ENCODE results near the gene NF1.
"Not testable (repeated sequence)": the region's sequence is repeated elsewhere in the genome, so short reads cannot be mapped to it uniquely, and the experiment has no call there.

Gene NF1

GRCh38 chr17:31111183-31111582 is 16.4 kb downstream of the NF1 start:
- Histone ChIP-seq H3K36me3 (ENCODE audit: control insufficient read depth in 4 of 4, insufficient read depth in 4 of 4, low read length in 3 of 4) (no peaks in the 10 kb centered on the region), H3K27me3 (replicated peaks in 2 of 5; ENCODE audit: control insufficient read depth in 4 of 5, insufficient read depth in 5 of 5, low read length in 4 of 5) (no peaks in the 10 kb centered on the region), H3K4me1 (ENCODE audit: control extremely low read depth in 1 of 4, control insufficient read depth in 4 of 4, insufficient read depth in 4 of 4, low read length in 3 of 4) (peaks cover 0 to 4% (median 0%) of the 10 kb centered on the region in 4 experiments), H3K9me3 (ENCODE audit: control extremely low read depth in 1 of 5, control insufficient read depth in 4 of 5, insufficient read depth in 2 of 5, low read depth in 1 of 5, low read length in 4 of 5) (no peaks in the 10 kb centered on the region), H3K27ac (ENCODE audit: insufficient read depth in 1 of 2, low read depth in 1 of 2, low read length in 2 of 2, poor library complexity in 1 of 2, severe bottlenecking in 2 of 2) (no peak overlapping the region), H3K4me3 (ENCODE audit: control insufficient read depth in 1 of 7, extremely low read depth in 1 of 7, insufficient read depth in 4 of 7, low read depth in 2 of 7, low read length in 6 of 7) (no peak overlapping the region)
- no CpG with 5 or more reads among the region's 2 CpGs for WGBS (ENCODE audit: insufficient coverage)
- DNase-seq, result no peak
- CTCF ChIA-PET, result interaction anchor here (1.0 kb wide), 1 partner anchor 17 kb away, joined by 3 read pairs; the partner anchor contains the start of gene NF1
- POLR2A ChIA-PET, result no interaction called here

DNA sequence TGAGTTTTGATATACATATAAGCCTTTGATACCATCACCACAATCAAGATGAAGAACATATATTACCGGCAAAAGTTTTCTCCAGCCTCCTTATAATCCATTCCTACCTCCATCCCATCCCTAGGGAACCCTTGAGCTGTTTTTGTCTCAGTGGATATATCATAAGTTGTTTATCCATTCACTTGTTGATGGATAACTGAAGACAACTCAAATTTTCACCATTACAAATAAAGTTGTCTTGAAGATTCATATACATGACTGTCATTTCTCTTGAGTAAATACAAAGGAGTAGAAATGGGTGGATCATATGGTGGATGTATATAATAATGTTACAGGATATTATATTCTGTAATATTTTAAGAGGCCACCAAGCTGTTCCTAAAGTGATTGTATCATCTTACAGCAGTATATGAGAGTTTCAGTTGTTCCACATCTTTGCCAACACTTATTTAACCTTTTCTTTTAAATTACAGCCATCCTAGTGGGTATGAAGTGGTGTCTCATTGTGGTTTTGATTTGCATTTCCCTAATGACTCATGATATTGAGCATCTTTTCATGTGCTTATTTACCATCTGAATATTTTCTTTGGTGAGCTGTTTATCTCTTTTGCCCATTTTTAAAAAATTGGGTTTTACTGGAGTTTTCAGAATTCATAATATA is 17.4 kb downstream of the NF1 start:
- Histone ChIP-seq H3K27me3 (replicated peaks in 2 of 5; ENCODE audit: control insufficient read depth in 4 of 5, insufficient read depth in 5 of 5, low read length in 4 of 5) (no peaks in the 10 kb centered on the region), H3K4me3 (ENCODE audit: control insufficient read depth in 1 of 7, extremely low read depth in 1 of 7, insufficient read depth in 4 of 7, low read depth in 2 of 7, low read length in 6 of 7) (no peak overlapping the region), H3K36me3 (ENCODE audit: control insufficient read depth in 4 of 4, insufficient read depth in 4 of 4, low read length in 3 of 4) (no peaks in the 10 kb centered on the region), H3K27ac (ENCODE audit: insufficient read depth in 1 of 2, low read depth in 1 of 2, low read length in 2 of 2, poor library complexity in 1 of 2, severe bottlenecking in 2 of 2) (no peak overlapping the region), H3K4me1 (ENCODE audit: control extremely low read depth in 1 of 4, control insufficient read depth in 4 of 4, insufficient read depth in 4 of 4, low read length in 3 of 4) (peaks cover 0 to 4% (median 0%) of the 10 kb centered on the region in 4 experiments), H3K9me3 (ENCODE audit: control extremely low read depth in 1 of 5, control insufficient read depth in 4 of 5, insufficient read depth in 2 of 5, low read depth in 1 of 5, low read length in 4 of 5) (no peaks in the 10 kb centered on the region)
- ChIA-PET CTCF (interaction anchor here (1.0 to 1.3 kb wide), 2 partner anchors 17 to 19 kb away, joined by 3 to 4 read pairs; partner anchors contain the start of gene NF1), POLR2A (no interaction called here)
- no CpG with 5 or more reads among the region's 1 CpG for WGBS (ENCODE audit: insufficient coverage)
- DNase-seq, result peak in 2 of 3 donors; percentile 27 to 33

DNA sequence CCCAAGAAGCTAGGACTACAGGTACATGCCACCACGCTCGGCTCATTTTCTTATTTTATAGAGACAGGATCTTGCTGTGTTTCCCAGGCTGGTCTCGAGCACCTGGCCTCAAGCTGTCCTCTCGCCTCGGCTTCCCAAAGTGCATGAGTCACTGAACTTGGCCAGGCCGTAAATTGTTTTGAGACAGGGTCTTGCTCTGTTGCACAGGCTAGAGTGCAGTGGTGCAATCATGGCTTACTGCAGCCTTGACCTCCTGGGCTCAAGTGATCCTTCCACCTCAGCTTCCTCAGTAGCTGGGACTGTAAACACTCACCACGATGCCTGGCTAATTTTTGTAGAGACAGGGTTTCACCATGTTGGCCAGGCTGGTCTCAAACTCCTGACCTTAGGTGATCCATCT is 18.6 kb downstream of the NF1 start:
- not testable (repeated sequence) for H3K27me3 ChIP-seq (replicated peaks in 2 of 5; ENCODE audit: control insufficient read depth in 4 of 5, insufficient read depth in 5 of 5, low read length in 4 of 5); H3K4me1 ChIP-seq (ENCODE audit: control extremely low read depth in 1 of 4, control insufficient read depth in 4 of 4, insufficient read depth in 4 of 4, low read length in 3 of 4)
- WGBS (ENCODE audit: insufficient coverage), result 91% methylated on average over 7 of the region's 7 CpGs

DNA sequence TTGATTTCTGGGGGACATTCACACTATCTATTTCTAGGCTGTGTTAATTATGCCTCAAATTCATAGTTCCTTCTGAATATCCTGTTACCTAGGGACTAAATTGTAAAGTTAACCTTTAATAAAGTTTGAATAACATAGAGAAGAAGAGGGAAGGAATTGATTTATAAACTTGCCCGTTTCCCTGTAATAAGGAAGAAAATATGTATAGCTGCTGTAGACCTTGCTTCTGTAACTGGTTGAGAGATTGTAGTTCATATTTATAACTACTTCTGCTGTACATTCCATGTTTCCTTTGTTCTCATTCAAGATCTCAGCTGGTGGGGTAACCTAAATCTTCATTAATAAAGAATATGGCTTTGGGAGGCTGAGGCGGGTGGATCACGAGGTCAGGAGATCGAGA is 19.2 kb downstream of the NF1 start:
- Histone ChIP-seq H3K27me3 (replicated peaks in 2 of 5; ENCODE audit: control insufficient read depth in 4 of 5, insufficient read depth in 5 of 5, low read length in 4 of 5) (no peaks in the 10 kb centered on the region), H3K4me1 (ENCODE audit: control extremely low read depth in 1 of 4, control insufficient read depth in 4 of 4, insufficient read depth in 4 of 4, low read length in 3 of 4) (peaks cover 0 to 4% (median 0%) of the 10 kb centered on the region in 4 experiments), H3K27ac (ENCODE audit: insufficient read depth in 1 of 2, low read depth in 1 of 2, low read length in 2 of 2, poor library complexity in 1 of 2, severe bottlenecking in 2 of 2) (no peak overlapping the region), H3K36me3 (ENCODE audit: control insufficient read depth in 4 of 4, insufficient read depth in 4 of 4, low read length in 3 of 4) (no peaks in the 10 kb centered on the region), H3K9me3 (ENCODE audit: control extremely low read depth in 1 of 5, control insufficient read depth in 4 of 5, insufficient read depth in 2 of 5, low read depth in 1 of 5, low read length in 4 of 5) (no peaks in the 10 kb centered on the region), H3K4me3 (ENCODE audit: control insufficient read depth in 1 of 7, extremely low read depth in 1 of 7, insufficient read depth in 4 of 7, low read depth in 2 of 7, low read length in 6 of 7) (no peak overlapping the region)
- POLR2A ChIA-PET, result no interaction called here
- no peak for DNase-seq
- no CpG with 5 or more reads among the region's 4 CpGs for WGBS (ENCODE audit: insufficient coverage)
- CTCF ChIA-PET, result no interaction called here

More for the DNA sequence above, 18.6 kb downstream of the NF1 start:
- H3K36me3 ChIP-seq (ENCODE audit: control insufficient read depth in 4 of 4, insufficient read depth in 4 of 4, low read length in 3 of 4); POLR2A ChIA-PET; H3K4me3 ChIP-seq (ENCODE audit: control insufficient read depth in 1 of 7, extremely low read depth in 1 of 7, insufficient read depth in 4 of 7, low read depth in 2 of 7, low read length in 6 of 7); DNase-seq; H3K27ac ChIP-seq (ENCODE audit: insufficient read depth in 1 of 2, low read depth in 1 of 2, low read length in 2 of 2, poor library complexity in 1 of 2, severe bottlenecking in 2 of 2); H3K9me3 ChIP-seq (ENCODE audit: control extremely low read depth in 1 of 5, control insufficient read depth in 4 of 5, insufficient read depth in 2 of 5, low read depth in 1 of 5, low read length in 4 of 5): not testable (repeated sequence)
- CTCF ChIA-PET, result interaction anchor here (1.3 kb wide), 1 partner anchor 18 kb away, joined by 4 read pairs; no protein-coding TSS in a partner anchor

GRCh38 chr17:31114956-31115555 is 20.3 kb downstream of the NF1 start:
- POLR2A ChIA-PET, result interaction anchor here (0.5 kb wide), 1 partner anchor 840 kb away, joined by 3 read pairs; no protein-coding TSS in a partner anchor
- no peaks in the 10 kb centered on the region for H3K36me3 ChIP-seq (ENCODE audit: control insufficient read depth in 4 of 4, insufficient read depth in 4 of 4, low read length in 3 of 4)
- CTCF ChIA-PET, result no interaction called here

DNA sequence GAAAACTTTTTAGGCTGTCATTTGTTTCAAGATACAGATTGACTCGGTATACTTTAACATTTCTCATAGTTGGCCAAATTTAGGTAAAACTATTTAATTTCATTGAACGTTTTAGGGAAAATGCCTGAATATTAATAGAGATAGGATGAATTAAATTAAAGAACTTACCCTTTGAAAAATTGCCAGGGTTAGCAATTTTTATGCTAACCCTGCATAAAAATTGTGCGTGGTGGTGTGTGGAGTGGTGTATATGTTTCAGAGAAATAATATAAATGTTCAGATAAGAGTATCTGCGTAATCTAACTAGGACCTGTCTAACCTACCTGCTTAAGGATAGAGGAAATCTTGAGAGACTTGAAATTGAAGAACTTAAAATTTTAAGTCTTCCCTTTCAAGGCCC is 21.4 kb downstream of the NF1 start:
- ChIA-PET CTCF (no interaction called here), POLR2A (no interaction called here)
- no peaks in the 10 kb centered on the region for H3K9me3 ChIP-seq (ENCODE audit: control extremely low read depth in 1 of 5, control insufficient read depth in 4 of 5, insufficient read depth in 2 of 5, low read depth in 1 of 5, low read length in 4 of 5)
- DNase-seq, result no peak
- no peaks in the 10 kb centered on the region for H3K27me3 ChIP-seq (replicated peaks in 2 of 5; ENCODE audit: control insufficient read depth in 4 of 5, insufficient read depth in 5 of 5, low read length in 4 of 5)
- WGBS (ENCODE audit: insufficient coverage), result 92% methylated on average over 2 of the region's 4 CpGs
- H3K4me1 ChIP-seq (ENCODE audit: control extremely low read depth in 1 of 4, control insufficient read depth in 4 of 4, insufficient read depth in 4 of 4, low read length in 3 of 4), result no peaks in the 10 kb centered on the region
- H3K4me3 ChIP-seq (ENCODE audit: control insufficient read depth in 1 of 7, extremely low read depth in 1 of 7, insufficient read depth in 4 of 7, low read depth in 2 of 7, low read length in 6 of 7), result no peak overlapping the region
- no peaks in the 10 kb centered on the region for H3K36me3 ChIP-seq (ENCODE audit: control insufficient read depth in 4 of 4, insufficient read depth in 4 of 4, low read length in 3 of 4)
- no peak overlapping the region for H3K27ac ChIP-seq (ENCODE audit: insufficient read depth in 1 of 2, low read depth in 1 of 2, low read length in 2 of 2, poor library complexity in 1 of 2, severe bottlenecking in 2 of 2)

More at GRCh38 chr17:31114956-31115555, 20.3 kb downstream of the NF1 start:
- 92% methylated on average over 1 of the region's 3 CpGs for WGBS (ENCODE audit: insufficient coverage)
- no peak overlapping the region for H3K27ac ChIP-seq (ENCODE audit: insufficient read depth in 1 of 2, low read depth in 1 of 2, low read length in 2 of 2, poor library complexity in 1 of 2, severe bottlenecking in 2 of 2)
- H3K4me3 ChIP-seq (ENCODE audit: control insufficient read depth in 1 of 7, extremely low read depth in 1 of 7, insufficient read depth in 4 of 7, low read depth in 2 of 7, low read length in 6 of 7), result no peak overlapping the region
- H3K4me1 ChIP-seq (ENCODE audit: control extremely low read depth in 1 of 4, control insufficient read depth in 4 of 4, insufficient read depth in 4 of 4, low read length in 3 of 4), result peaks cover 0 to 1% (median 0%) of the 10 kb centered on the region in 4 experiments
- no peaks in the 10 kb centered on the region for H3K27me3 ChIP-seq (replicated peaks in 2 of 5; ENCODE audit: control insufficient read depth in 4 of 5, insufficient read depth in 5 of 5, low read length in 4 of 5)
- DNase-seq, result no peak
- H3K9me3 ChIP-seq (ENCODE audit: control extremely low read depth in 1 of 5, control insufficient read depth in 4 of 5, insufficient read depth in 2 of 5, low read depth in 1 of 5, low read length in 4 of 5), result no peaks in the 10 kb centered on the region

DNA sequence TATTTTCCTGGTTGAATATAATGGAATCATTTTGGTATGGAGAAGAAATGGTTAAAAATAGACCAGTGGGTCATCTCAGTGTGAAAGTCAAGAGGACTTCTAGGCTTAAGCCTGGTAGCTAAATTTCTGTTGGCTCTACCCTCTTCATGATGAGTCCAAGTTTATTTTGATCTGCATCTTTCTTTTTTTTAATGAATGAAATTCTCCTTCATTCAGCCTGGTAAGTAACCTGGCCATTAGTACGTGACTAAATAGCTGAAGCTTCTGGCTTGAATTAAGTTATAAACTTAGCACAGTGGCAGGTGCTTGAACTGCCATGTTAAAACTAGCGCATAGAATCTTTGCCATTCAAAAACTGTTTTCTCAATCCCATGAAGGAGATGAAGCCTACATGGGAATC is 28.0 kb downstream of the NF1 start:
- 89% methylated on average over 1 of the region's 2 CpGs for WGBS (ENCODE audit: insufficient coverage)
- CTCF ChIA-PET, result no interaction called here
- H3K4me1 ChIP-seq (ENCODE audit: control extremely low read depth in 1 of 4, control insufficient read depth in 4 of 4, insufficient read depth in 4 of 4, low read length in 3 of 4), result no peaks in the 10 kb centered on the region

More for the DNA sequence above, 28.0 kb downstream of the NF1 start:
- DNase-seq, result no peak
- Histone ChIP-seq H3K27me3 (replicated peaks in 2 of 5; ENCODE audit: control insufficient read depth in 4 of 5, insufficient read depth in 5 of 5, low read length in 4 of 5) (no peaks in the 10 kb centered on the region), H3K36me3 (ENCODE audit: control insufficient read depth in 4 of 4, insufficient read depth in 4 of 4, low read length in 3 of 4) (no peaks in the 10 kb centered on the region), H3K9me3 (ENCODE audit: control extremely low read depth in 1 of 5, control insufficient read depth in 4 of 5, insufficient read depth in 2 of 5, low read depth in 1 of 5, low read length in 4 of 5) (no peaks in the 10 kb centered on the region), H3K4me3 (ENCODE audit: control insufficient read depth in 1 of 7, extremely low read depth in 1 of 7, insufficient read depth in 4 of 7, low read depth in 2 of 7, low read length in 6 of 7) (no peak overlapping the region), H3K27ac (ENCODE audit: insufficient read depth in 1 of 2, low read depth in 1 of 2, low read length in 2 of 2, poor library complexity in 1 of 2, severe bottlenecking in 2 of 2) (no peak overlapping the region)
- POLR2A ChIA-PET, result no interaction called here

Measured in common myeloid progenitor, CD34-positive (primary cell).